Stimulated activated naive CD4-positive, alpha-beta T cell (primary cell): ENCODE measurements around the gene HVCN1.

Experiments
- DNase-seq, 6 experiments: peaks; one replicate each; lab custom pipeline; 2025; lab: John Stamatoyannopoulos, UW

Gene HVCN1

GRCh38 chr12:110699591-110700445 is 10.9 kb upstream of the HVCN1 start:
- no peak for DNase-seq

GRCh38 chr12:110698171-110698902 is 9.4 kb upstream of the HVCN1 start:
- peak; percentile 61 to 83 (median 70) for DNase-seq

- no peak for DNase-seq
Measured at GRCh38 chr12:110697236-110697635, 8.3 kb upstream of the HVCN1 start.

- DNase-seq = no peak
Measured at GRCh38 chr12:110696283-110696682, 7.4 kb upstream of the HVCN1 start.

GRCh38 chr12:110694330-110694901 is 5.5 kb upstream of the HVCN1 start:
- no peak for DNase-seq

- peak in 1 of 6 experiments; percentile 14 for DNase-seq
Measured at GRCh38 chr12:110693731-110694130, 4.8 kb upstream of the HVCN1 start.

GRCh38 chr12:110690127-110690430 is 1.2 kb upstream of the HVCN1 start:
- no peak for DNase-seq

GRCh38 chr12:110689281-110690126 is 589 bp upstream of the HVCN1 start:
- DNase-seq = peak in 5 of 6 experiments; percentile 15 to 53 (median 41)

- DNase-seq = no peak
Measured at GRCh38 chr12:110687396-110688169, 1.3 kb downstream of the HVCN1 start.

- no peak for DNase-seq
Measured at GRCh38 chr12:110686294-110686903, 2.5 kb downstream of the HVCN1 start.

- DNase-seq = no peak
Measured at GRCh38 chr12:110684312-110684836, 4.5 kb downstream of the HVCN1 start.

GRCh38 chr12:110683888-110684287 is 5.0 kb downstream of the HVCN1 start:
- no peak for DNase-seq

- DNase-seq = no peak
Measured at GRCh38 chr12:110680032-110680431, 8.9 kb downstream of the HVCN1 start.

GRCh38 chr12:110679201-110679600 is 9.7 kb downstream of the HVCN1 start:
- no peak for DNase-seq

GRCh38 chr12:110677982-110678381 is 10.9 kb downstream of the HVCN1 start:
- no peak for DNase-seq

- DNase-seq = peak in 2 of 6 experiments; percentile 2 to 12
Measured at GRCh38 chr12:110677206-110677911, 11.6 kb downstream of the HVCN1 start.

GRCh38 chr12:110676171-110676570 is 12.7 kb downstream of the HVCN1 start:
- no peak for DNase-seq

GRCh38 chr12:110670161-110670701 is 18.7 kb downstream of the HVCN1 start:
- peak in 1 of 6 experiments; percentile 14 for DNase-seq

GRCh38 chr12:110669193-110669502 is 19.8 kb downstream of the HVCN1 start:
- peak in 1 of 6 experiments; percentile 4 for DNase-seq
